Keratinocyte (primary cell): ENCODE measurements around the gene UQCC2.

ENCODE experiments used
- EZH2 ChIP-seq: IDR thresholded peaks from one replicate; pipeline ENCODE4 v1.6.1; 2012; ENCODE audit warnings: inconsistent platforms, mild to moderate bottlenecking, low read length, moderate library complexity
- TF ChIP-seq, protein P1 (sequence below), 3 experiments: IDR thresholded peaks in 1 of 3; conservative IDR thresholded peaks in 1 of 3; optimal IDR thresholded peaks in 1 of 3; 2 replicates in 2 of 3; 3 replicates in 1 of 3; pipeline versions ENCODE3 to v1.5.1; 2011; ENCODE audit warnings: low read length in 3 of 3, mild to moderate bottlenecking in 3 of 3, moderate library complexity in 2 of 3, control low read depth in 1 of 3, inconsistent platforms in 1 of 3; ENCODE audit not compliant: insufficient read depth in 2 of 3; ENCODE audit errors: extremely low read depth in 1 of 3

DNA sequence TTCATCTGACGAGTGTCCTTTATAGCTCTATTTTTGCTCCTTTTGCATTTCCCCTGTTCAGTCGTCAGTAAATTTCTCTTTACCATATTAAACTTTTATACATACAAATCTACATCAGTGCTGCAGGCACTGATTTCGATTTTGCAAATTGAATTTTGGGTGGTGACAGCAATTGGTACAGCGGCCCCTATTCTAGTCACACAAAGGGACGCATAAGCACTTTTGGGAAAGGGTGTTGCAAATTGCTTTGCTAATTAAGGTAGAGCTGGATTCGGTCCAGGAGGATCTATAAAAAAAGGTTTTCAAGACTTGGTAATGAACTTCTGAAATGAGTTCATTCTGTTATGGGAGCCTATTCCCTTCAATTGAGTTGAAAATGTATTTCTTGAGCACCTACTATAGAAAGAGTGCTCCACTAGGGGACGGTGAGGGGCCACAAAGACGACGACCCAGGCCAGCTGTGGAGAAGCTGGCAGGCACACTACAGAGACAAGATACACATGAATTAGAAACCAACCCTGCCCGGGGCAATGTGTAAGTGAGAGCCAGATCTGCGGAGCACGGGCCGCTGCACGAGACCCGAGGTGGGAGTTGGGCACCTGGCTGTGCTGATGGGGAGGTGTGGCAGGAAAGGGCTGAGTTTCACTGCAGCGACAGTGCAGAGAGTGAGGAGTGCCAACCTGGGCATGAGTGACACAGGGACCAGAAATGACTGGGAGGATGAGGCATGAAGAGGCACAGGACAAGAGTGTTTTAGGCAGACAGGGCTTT is 5.4 kb downstream of the UQCC2 start:
- TF ChIP-seq, protein P1, sequence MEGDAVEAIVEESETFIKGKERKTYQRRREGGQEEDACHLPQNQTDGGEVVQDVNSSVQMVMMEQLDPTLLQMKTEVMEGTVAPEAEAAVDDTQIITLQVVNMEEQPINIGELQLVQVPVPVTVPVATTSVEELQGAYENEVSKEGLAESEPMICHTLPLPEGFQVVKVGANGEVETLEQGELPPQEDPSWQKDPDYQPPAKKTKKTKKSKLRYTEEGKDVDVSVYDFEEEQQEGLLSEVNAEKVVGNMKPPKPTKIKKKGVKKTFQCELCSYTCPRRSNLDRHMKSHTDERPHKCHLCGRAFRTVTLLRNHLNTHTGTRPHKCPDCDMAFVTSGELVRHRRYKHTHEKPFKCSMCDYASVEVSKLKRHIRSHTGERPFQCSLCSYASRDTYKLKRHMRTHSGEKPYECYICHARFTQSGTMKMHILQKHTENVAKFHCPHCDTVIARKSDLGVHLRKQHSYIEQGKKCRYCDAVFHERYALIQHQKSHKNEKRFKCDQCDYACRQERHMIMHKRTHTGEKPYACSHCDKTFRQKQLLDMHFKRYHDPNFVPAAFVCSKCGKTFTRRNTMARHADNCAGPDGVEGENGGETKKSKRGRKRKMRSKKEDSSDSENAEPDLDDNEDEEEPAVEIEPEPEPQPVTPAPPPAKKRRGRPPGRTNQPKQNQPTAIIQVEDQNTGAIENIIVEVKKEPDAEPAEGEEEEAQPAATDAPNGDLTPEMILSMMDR (optimal IDR thresholded peaks at IDR 0.05 in 1 of 3, IDR thresholded peaks at IDR 0.05 in 1 of 3, conservative IDR thresholded peaks at IDR 0.05 in 1 of 3; ENCODE audit: extremely low read depth in 1 of 3, insufficient read depth in 2 of 3, low read length in 3 of 3) = no peak
- TF ChIP-seq EZH2 = no peak
